ENCODE data around the gene SYT5. TPM values are rescaled to one million over a fixed set of nuclear protein-coding genes. Genes with fewer than 3 reads are reported as not detected.

SYT5 gene
- total and polyA plus RNA-seq, 2 of the 8 experiments (the other 6 are each of a cell fraction or from before 2014, with no cell fraction given) = 0.35 to 0.67 TPM

DNA sequence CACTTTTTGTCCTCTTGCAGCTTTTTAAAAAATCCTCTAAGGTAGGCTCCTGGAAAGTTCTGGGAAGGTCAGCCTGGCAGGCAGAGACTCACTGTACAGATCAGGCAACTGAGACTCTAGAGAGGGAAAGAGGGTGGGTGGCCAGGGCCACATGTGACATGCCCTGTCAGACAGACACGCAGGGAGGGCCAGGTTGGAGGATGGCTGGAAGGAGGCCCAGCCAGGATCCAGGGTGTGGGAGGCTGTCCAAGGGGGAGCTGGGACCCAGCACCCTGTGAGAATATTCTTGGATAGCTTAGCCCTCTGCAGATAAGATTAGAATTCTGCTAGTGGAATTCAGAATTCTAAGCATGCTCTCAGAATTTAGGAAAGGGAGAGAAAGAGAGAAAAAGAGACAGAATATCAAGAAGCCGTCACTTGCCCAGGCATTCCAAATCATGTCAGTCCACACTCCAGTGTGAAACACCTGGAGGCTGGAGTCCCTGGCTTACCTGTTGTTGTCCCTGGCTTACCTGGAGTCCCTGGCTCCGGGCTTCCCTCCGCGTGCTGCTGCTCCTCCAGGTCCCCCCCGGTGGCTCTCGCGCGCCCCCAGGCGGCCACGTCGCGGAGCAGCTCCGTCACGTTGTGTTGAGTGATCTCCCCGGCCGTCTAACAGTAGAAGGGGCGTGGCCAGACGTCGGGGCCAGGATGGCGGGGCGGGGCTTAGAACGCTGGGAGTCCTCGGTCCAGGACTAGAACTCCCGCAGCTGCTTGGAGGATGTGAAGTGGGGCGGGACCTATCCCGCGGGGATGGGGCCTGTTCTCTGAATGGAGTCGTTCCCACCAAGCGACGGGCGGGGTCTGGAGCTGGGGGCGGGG is 19.7 kb downstream of the SYT5 start (continued):
- no peak for TF ChIP-seq FOSL1 (IDR thresholded peaks at IDR 0.05; ENCODE audit: insufficient read depth, low read depth, low read length)
- no peak for TF ChIP-seq PHF8 (conservative IDR thresholded peaks at IDR 0.05; ENCODE audit: low read depth, low read length)
- no peak for TF ChIP-seq GABPA (IDR thresholded peaks at IDR 0.05; ENCODE audit: borderline replicate concordance, insufficient read depth, low read length)
- TF ChIP-seq POU5F1 (IDR thresholded peaks at IDR 0.05; ENCODE audit: low read depth, low read length) = no peak
- no peak; the same call in 1 of the 2 replicates for TF ChIP-seq BACH1 (IDR thresholded peaks at IDR 0.05; ENCODE audit: low read length)
- TF ChIP-seq SRF (IDR thresholded peaks at IDR 0.05; ENCODE audit: low read depth, low read length) = 0 out of 2 replicates have a peak, but pooled peaks have one; percentile 15
- TF ChIP-seq SIN3A (conservative IDR thresholded peaks at IDR 0.05 in 1 of 2, IDR thresholded peaks at IDR 0.05 in 1 of 2; ENCODE audit: low read depth in 1 of 2, low read length in 2 of 2) = peak in 1 of 2 experiments; percentile 91; a peak in 2 of 4 replicates
- no peak for TF ChIP-seq SUZ12 (IDR thresholded peaks at IDR 0.05; ENCODE audit: low read length)
- TF ChIP-seq TAF7 (optimal IDR thresholded peaks at IDR 0.05; ENCODE audit: borderline replicate concordance, low read depth, low read length) = peak; percentile 5
- TF ChIP-seq, protein P1, sequence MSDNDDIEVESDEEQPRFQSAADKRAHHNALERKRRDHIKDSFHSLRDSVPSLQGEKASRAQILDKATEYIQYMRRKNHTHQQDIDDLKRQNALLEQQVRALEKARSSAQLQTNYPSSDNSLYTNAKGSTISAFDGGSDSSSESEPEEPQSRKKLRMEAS (IDR thresholded peaks at IDR 0.05) = peak; percentile 88
- no peak for TF ChIP-seq KDM1A (IDR thresholded peaks at IDR 0.05; ENCODE audit: borderline replicate concordance, low read length)
- TF ChIP-seq SIRT6 (IDR thresholded peaks at IDR 0.05; ENCODE audit: low read length) = no peak
- peak; percentile 63; the same call in 1 of the 2 replicates for TF ChIP-seq SP1 (IDR thresholded peaks at IDR 0.05; ENCODE audit: low read depth, low read length)
- TF ChIP-seq EP300 (IDR thresholded peaks at IDR 0.05; ENCODE audit: borderline replicate concordance in 1 of 2, low read depth in 2 of 2, low read length in 2 of 2) = no peak; a peak in 1 of 3 replicates
- TF ChIP-seq CBX5 (IDR thresholded peaks at IDR 0.05; ENCODE audit: low read depth, low read length) = no peak
- TF ChIP-seq RFX5 (IDR thresholded peaks at IDR 0.05; ENCODE audit: borderline replicate concordance, low read depth, low read length) = no peak
- TF ChIP-seq HDAC2 (IDR thresholded peaks at IDR 0.05; ENCODE audit: borderline replicate concordance in 1 of 2, low read depth in 2 of 2, low read length in 2 of 2) = no peak
- 0 out of 2 replicates have a peak, but pooled peaks have one; percentile 21 for TF ChIP-seq TCF12 (IDR thresholded peaks at IDR 0.05; ENCODE audit: low read depth, low read length)
- no peak for TF ChIP-seq MAFK (IDR thresholded peaks at IDR 0.05; ENCODE audit: low read depth, low read length)
- TF ChIP-seq BCL11A (IDR thresholded peaks at IDR 0.05; ENCODE audit: low read depth in 2 of 2, low read length in 2 of 2) = no peak
- TF ChIP-seq RAD21 (IDR thresholded peaks at IDR 0.05 in 1 of 2, conservative IDR thresholded peaks at IDR 0.05 in 1 of 2; ENCODE audit: low read depth in 2 of 2, low read length in 2 of 2) = peak; percentile 90 to 97
- TF ChIP-seq TEAD4 (IDR thresholded peaks at IDR 0.05; ENCODE audit: low read depth, low read length) = 0 out of 2 replicates have a peak, but pooled peaks have one; percentile 4
- no peak for TF ChIP-seq CHD1 (IDR thresholded peaks at IDR 0.05; ENCODE audit: low read depth, low read length)

All from H1 (cell line).